Kidney (tissue), 14 donors: ENCODE data around the gene RBP4. TPM values are rescaled to one million over a fixed set of nuclear protein-coding genes. Genes with fewer than 3 reads are reported as not detected.

Experiments
- DNase-seq, 5 donors: peaks; one replicate each; pipeline ENCODE4 v3.0.0-alpha.2; 2013 to 2020
- FAIRE-seq: peaks from 2 replicates; lab custom pipeline; 2012; peaks lifted over from hg19 to GRCh38; lab: Jason Lieb, UNC
- H3K27ac ChIP-seq, 2 donors: one replicate each; pipeline ENCODE4 v1.7.0; 2013; ENCODE audit warnings: low read depth in 2 of 2, low read length in 2 of 2, inconsistent platforms in 1 of 2
- H3K27me3 ChIP-seq: one replicate; pipeline ENCODE4 v1.7.1; 2013; ENCODE audit warnings: low read length, inconsistent platforms; ENCODE audit not compliant: control insufficient read depth, insufficient read depth
- H3K36me3 ChIP-seq, 3 donors: one replicate each; pipeline versions ENCODE4 v1.7.0 to v1.7.1; 2013; ENCODE audit warnings: low read length in 3 of 3, control low read depth in 1 of 3, inconsistent platforms in 1 of 3; ENCODE audit not compliant: insufficient read depth in 3 of 3, control insufficient read depth in 2 of 3
- H3K4me1 ChIP-seq, 3 donors: one replicate each; pipeline versions ENCODE4 v1.7.0 to v1.7.1; 2013; ENCODE audit warnings: low read length in 3 of 3, inconsistent platforms in 1 of 3, low read depth in 1 of 3; ENCODE audit not compliant: control insufficient read depth in 2 of 3, insufficient read depth in 2 of 3
- H3K4me3 ChIP-seq, 3 donors: one replicate each; pipeline versions ENCODE4 v1.7.0 to v1.8.1; 2013; ENCODE audit warnings: low read length in 3 of 3, control low read depth in 1 of 3, inconsistent platforms in 1 of 3
- H3K9ac ChIP-seq, 3 donors: one replicate each; pipeline versions ENCODE4 v1.7.0 to v1.7.1; 2013; ENCODE audit warnings: low read length in 3 of 3, control low read depth in 1 of 3, inconsistent platforms in 1 of 3
- H3K9me3 ChIP-seq, 3 donors: one replicate each; pipeline versions ENCODE4 v1.7.0 to v1.7.1; 2013; ENCODE audit warnings: low read length in 3 of 3, control low read depth in 1 of 3, inconsistent platforms in 1 of 3; ENCODE audit not compliant: control insufficient read depth in 2 of 3, insufficient read depth in 1 of 3
- CTCF ChIP-seq: IDR thresholded peaks from 3 replicates; pipeline ENCODE4 v1.5.1; 2012; ENCODE audit warnings: mild to moderate bottlenecking, moderate library complexity, borderline replicate concordance; ENCODE audit not compliant: insufficient read depth; ENCODE audit errors: extremely low read depth
- intact Hi-C: fragments of 100-400 bp; cut with DNase I; formaldehyde crosslinking; loops from one replicate; pipeline ENCODE4 v1.11.1; 2022
- polyA plus RNA-seq: library from polyadenylated mRNA; stranded (reverse); fragments of 350-450 nt; fragmentation: Illumina TruSeq; extraction: RNeasy Lipid Tissue Mini Kit (QIAGEN cat#74804); gene quantifications from one replicate; pipeline ENCODE4 v1.2.3, GENCODE V29; 2014; ENCODE audit warnings: low read depth, low replicate concordance; ENCODE audit not compliant: insufficient read depth
- total RNA-seq: library from RNA; stranded (reverse); fragmentation: NEBNext Ultra II Directional; extraction: Animal tissue kit (Norgen Biotek cat#: 25700); gene quantifications from one replicate; pipeline ENCODE4 v1.2.1, GENCODE V29; 2021
- donor health status: control.
- donor health status: control.
- donor health status: control.
- donor health status: control.
- donor health status: control.
- donor health status: DM: yes; HTN: yes; CAD: no.
- donor health status: Normal renal cell carcinoma (clear cell type).

RBP4 gene
- total and polyA plus RNA-seq, 2 donors from 2014 or later: 24.3 to 77.4 TPM

GRCh38 chr10:93553482-93554315, 47.3 kb downstream of the RBP4 start:
- no peak overlapping the region for H3K9ac ChIP-seq
- no peaks in the 10 kb centered on the region for H3K4me1 ChIP-seq
- H3K36me3 ChIP-seq: no peaks in the 10 kb centered on the region
- H3K27ac ChIP-seq: no peak overlapping the region
- intact Hi-C loops: no loop called here
- H3K4me3 ChIP-seq: no peak overlapping the region
- H3K9me3 ChIP-seq: no peaks in the 10 kb centered on the region
- peak in 1 of 5 donors; percentile 28 for DNase-seq
- FAIRE-seq: no peak
- TF ChIP-seq CTCF: no peak
- no peaks in the 10 kb centered on the region for H3K27me3 ChIP-seq

DNA sequence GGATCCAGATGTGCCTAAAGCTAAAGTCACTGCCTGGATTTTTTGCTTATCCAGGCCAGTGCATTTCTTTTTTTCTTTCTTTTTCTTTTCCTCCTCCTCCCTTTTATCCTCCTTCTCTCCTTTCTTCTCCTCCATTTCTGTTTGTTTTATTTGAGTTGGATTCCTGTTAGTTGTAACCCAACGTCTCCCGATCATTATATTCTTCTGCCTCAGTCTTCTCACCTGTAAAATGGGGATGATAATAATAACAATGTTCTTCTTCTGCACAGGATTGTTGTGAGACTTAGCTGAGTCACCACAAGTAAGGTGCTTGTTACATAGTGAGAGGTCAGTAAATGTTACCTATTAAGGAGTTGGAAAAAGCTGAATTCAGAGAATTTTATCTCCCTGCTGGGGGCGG, 48.3 kb downstream of the RBP4 start:
- no peaks in the 10 kb centered on the region for H3K4me1 ChIP-seq
- no peak for TF ChIP-seq CTCF
- H3K4me3 ChIP-seq: no peak overlapping the region
- no peaks in the 10 kb centered on the region for H3K9me3 ChIP-seq
- DNase-seq: no peak
- no peaks in the 10 kb centered on the region for H3K27me3 ChIP-seq
- no peaks in the 10 kb centered on the region for H3K36me3 ChIP-seq
- intact Hi-C loops: no loop called here
- no peak for FAIRE-seq
- no peak overlapping the region for H3K9ac ChIP-seq
- H3K27ac ChIP-seq: no peak overlapping the region

DNA sequence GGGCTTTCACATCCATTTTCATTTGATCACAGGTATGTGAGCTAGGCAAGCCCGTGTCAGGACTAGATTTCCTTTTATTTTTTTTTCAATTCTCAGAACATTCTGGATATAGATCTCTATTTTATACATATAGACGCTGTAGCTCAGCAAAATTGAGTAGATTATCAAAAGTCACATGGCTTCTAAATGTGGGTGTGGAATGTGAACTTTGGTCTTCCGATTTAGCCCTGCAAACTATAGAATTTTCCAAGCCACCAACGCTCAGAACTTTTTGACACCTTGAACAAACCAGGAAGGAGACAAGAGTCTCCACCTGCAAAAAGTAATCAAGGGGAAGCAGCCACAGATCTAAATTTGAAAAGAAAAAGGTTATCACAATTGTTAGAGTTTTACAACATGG, 50.4 kb downstream of the RBP4 start:
- H3K4me3 ChIP-seq: no peak overlapping the region
- no peak for TF ChIP-seq CTCF

More for the DNA sequence above, 50.4 kb downstream of the RBP4 start:
- intact Hi-C loops: no loop called here
- no peaks in the 10 kb centered on the region for H3K4me1 ChIP-seq
- no peaks in the 10 kb centered on the region for H3K36me3 ChIP-seq
- no peaks in the 10 kb centered on the region for H3K27me3 ChIP-seq
- H3K9me3 ChIP-seq: no peaks in the 10 kb centered on the region
- no peak overlapping the region for H3K27ac ChIP-seq
- H3K9ac ChIP-seq: no peak overlapping the region
- no peak for DNase-seq
- no peak for FAIRE-seq
